Neural cell (in vitro differentiated cells): ENCODE measurements around the gene DNAJC12. TPM values are rescaled to one million over a fixed set of nuclear protein-coding genes. Genes with fewer than 3 reads are reported as not detected.

Experiments
- H2AFZ ChIP-seq: fragments of 200-600, 300-800 bp; sonication (generic), shearing (Covaris generic); 2 replicates; pipeline ENCODE4 v1.6.0; 2014; ENCODE audit warnings: low read depth, mild to moderate bottlenecking, antibody characterized with exemption, low read length, moderate library complexity
- H3F3A ChIP-seq: fragments of 200-600 bp; shearing (Covaris generic); 2 replicates; pipeline ENCODE4 v1.6.1; 2016; ENCODE audit warnings: mild to moderate bottlenecking, moderate library complexity, mixed read lengths, antibody characterized with exemption, low read length; ENCODE audit not compliant: insufficient read depth, poor library complexity, severe bottlenecking
- H3K27ac ChIP-seq: fragments of 200-600, 300-800 bp; sonication (generic), shearing (Covaris generic); 2 replicates; pipeline ENCODE4 v1.5.1; 2014; ENCODE audit warnings: mild to moderate bottlenecking, low read length, moderate library complexity
- H3K27me3 ChIP-seq: fragments of 300-800, 200-600 bp; sonication (generic), shearing (Covaris generic); 2 replicates; pipeline ENCODE4 v1.6.0; 2014; ENCODE audit warnings: mild to moderate bottlenecking, low read depth, low read length, moderate library complexity; ENCODE audit not compliant: insufficient read depth
- H3K36me3 ChIP-seq: fragments of 300-800, 200-600 bp; sonication (generic), shearing (Covaris generic); 2 replicates; pipeline ENCODE4 v1.5.1; 2014; ENCODE audit warnings: mild to moderate bottlenecking, antibody characterized with exemption, low read length, moderate library complexity; ENCODE audit not compliant: insufficient read depth
- H3K4me2 ChIP-seq: fragments of 300-800, 200-600 bp; sonication (generic), shearing (Covaris generic); 2 replicates; pipeline ENCODE4 v1.6.0; 2014; ENCODE audit warnings: mild to moderate bottlenecking, low read length
- H3K4me3 ChIP-seq: fragments of 300-800, 200-600 bp; sonication (generic), shearing (Covaris generic); 2 replicates; pipeline ENCODE4 v1.5.1; 2014; ENCODE audit warnings: mild to moderate bottlenecking, low read length, moderate library complexity
- H3K79me2 ChIP-seq: fragments of 200-600 bp; shearing (Covaris generic); replicated peaks from 2 replicates; pipeline ENCODE4 v1.6.0; 2014; ENCODE audit warnings: mild to moderate bottlenecking, low read length, moderate library complexity; ENCODE audit not compliant: insufficient read depth
- H3K9ac ChIP-seq: fragments of 300-800, 200-600 bp; sonication (generic), shearing (Covaris generic); 2 replicates; pipeline ENCODE4 v1.6.1; 2016; ENCODE audit warnings: mild to moderate bottlenecking, low read length, mixed read lengths
- H3K9me2 ChIP-seq: fragments of 200-600 bp; shearing (Covaris generic); 2 replicates; pipeline ENCODE4 v1.6.1; 2016; ENCODE audit warnings: mild to moderate bottlenecking, low read length, mixed read lengths; ENCODE audit not compliant: insufficient read depth
- H3K9me3 ChIP-seq: fragments of 200-600, 300-800 bp; sonication (generic), shearing (Covaris generic); 2 replicates; pipeline ENCODE4 v1.6.1; 2016; ENCODE audit warnings: mild to moderate bottlenecking, mixed run types, low read length, moderate library complexity, mixed read lengths
- H4K20me1 ChIP-seq: fragments of 200-600 bp; shearing (Covaris generic); 2 replicates; pipeline ENCODE4 v1.6.1; 2016; ENCODE audit warnings: mild to moderate bottlenecking, mixed run types; ENCODE audit not compliant: insufficient read depth
- EP300 ChIP-seq: fragments of 450-650 bp; conservative IDR thresholded peaks from 2 replicates; pipeline ENCODE4 v1.6.1; 2014; ENCODE audit warnings: antibody characterized with exemption, mild to moderate bottlenecking, moderate library complexity; ENCODE audit not compliant: poor library complexity, severe bottlenecking
- EZH2 ChIP-seq: fragments of 200-600, 300-800 bp; shearing (Covaris generic), sonication (generic); IDR thresholded peaks from 2 replicates; pipeline ENCODE4 v1.6.1; 2014; ENCODE audit warnings: antibody characterized with exemption, low read length, borderline replicate concordance, mild to moderate bottlenecking; ENCODE audit not compliant: insufficient read depth, poor library complexity, severe bottlenecking
- MXI1 ChIP-seq: fragments of 450-650 bp; conservative IDR thresholded peaks from 2 replicates; pipeline ENCODE4 v1.6.1; 2014; ENCODE audit warnings: antibody characterized with exemption, mild to moderate bottlenecking; ENCODE audit not compliant: poor library complexity, severe bottlenecking
- POLR2AphosphoS5 ChIP-seq: IDR thresholded peaks from 2 replicates; pipeline ENCODE4 v1.6.1; 2012
- RAD21 ChIP-seq: fragments of 450-650 bp; conservative IDR thresholded peaks from 2 replicates; pipeline ENCODE4 v1.6.1; 2014; ENCODE audit warnings: antibody characterized with exemption, mild to moderate bottlenecking, moderate library complexity
- REST ChIP-seq: IDR thresholded peaks from 2 replicates; pipeline ENCODE4 v1.6.1; 2012; ENCODE audit warnings: borderline replicate concordance
- SMC3 ChIP-seq: fragments of 450-650 bp; conservative IDR thresholded peaks from 2 replicates; pipeline ENCODE4 v1.6.1; 2014; ENCODE audit warnings: antibody characterized with exemption, mild to moderate bottlenecking, moderate library complexity; ENCODE audit not compliant: poor library complexity
- TAF1 ChIP-seq: IDR thresholded peaks from 2 replicates; pipeline ENCODE4 v1.6.1; 2012; ENCODE audit warnings: low read depth
- polyA plus RNA-seq: library from polyadenylated mRNA; depleted of rRNA; stranded (reverse); fragments of >200 nt; gene quantifications from 2 replicates; pipeline ENCODE4 v1.2.3, GENCODE V29; 2014
- TF ChIP-seq, protein P1 (sequence below): fragments of 450-650 bp; IDR thresholded peaks from 2 replicates; pipeline ENCODE4 v1.5.1; 2014; ENCODE audit warnings: antibody characterized with exemption, mild to moderate bottlenecking, moderate library complexity; ENCODE audit not compliant: poor library complexity, severe bottlenecking

The DNAJC12 gene
- polyA plus RNA-seq, 1 donor from 2014 or later: 32.2 TPM

DNA sequence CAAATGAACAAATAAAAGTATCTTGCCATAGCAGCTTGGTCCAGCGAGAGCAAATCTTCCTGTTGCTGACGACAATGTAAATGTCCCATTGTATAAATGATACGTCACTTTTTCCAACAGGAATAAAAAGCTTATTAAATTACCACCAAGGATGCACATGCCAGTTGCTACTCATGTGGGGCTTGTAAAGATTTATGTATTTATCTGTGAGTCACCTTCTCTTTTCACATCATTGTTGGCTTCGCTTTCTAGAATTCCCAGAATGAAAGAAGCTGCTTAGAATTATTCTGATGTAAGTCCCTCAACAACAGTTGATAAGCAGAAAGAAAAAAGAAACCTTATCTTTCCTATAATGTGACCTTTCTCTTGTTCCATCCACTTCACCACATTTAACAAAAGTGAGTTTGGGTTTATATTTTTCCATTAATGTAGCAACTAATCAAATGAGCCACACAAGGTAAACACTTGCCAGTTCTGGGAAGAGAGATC, 22.4 kb downstream of the DNAJC12 start:
- H3K27me3 ChIP-seq: no peaks in the 10 kb centered on the region
- H3K4me3 ChIP-seq: no peak overlapping the region
- H3K27ac ChIP-seq: no peak overlapping the region
- no peaks in the 10 kb centered on the region for H4K20me1 ChIP-seq
- no peaks in the 10 kb centered on the region for H3K9me3 ChIP-seq
- H3F3A ChIP-seq: no peaks in the 10 kb centered on the region
- H3K4me2 ChIP-seq: no peak overlapping the region
- H3K79me2 ChIP-seq: no peaks in the 10 kb centered on the region
- H3K36me3 ChIP-seq: no peaks in the 10 kb centered on the region
- no peak for TF ChIP-seq RAD21
- TF ChIP-seq SMC3: no peak
- TF ChIP-seq REST: no peak
- no peak for TF ChIP-seq POLR2AphosphoS5
- no peak for TF ChIP-seq EZH2
- TF ChIP-seq, protein P1, sequence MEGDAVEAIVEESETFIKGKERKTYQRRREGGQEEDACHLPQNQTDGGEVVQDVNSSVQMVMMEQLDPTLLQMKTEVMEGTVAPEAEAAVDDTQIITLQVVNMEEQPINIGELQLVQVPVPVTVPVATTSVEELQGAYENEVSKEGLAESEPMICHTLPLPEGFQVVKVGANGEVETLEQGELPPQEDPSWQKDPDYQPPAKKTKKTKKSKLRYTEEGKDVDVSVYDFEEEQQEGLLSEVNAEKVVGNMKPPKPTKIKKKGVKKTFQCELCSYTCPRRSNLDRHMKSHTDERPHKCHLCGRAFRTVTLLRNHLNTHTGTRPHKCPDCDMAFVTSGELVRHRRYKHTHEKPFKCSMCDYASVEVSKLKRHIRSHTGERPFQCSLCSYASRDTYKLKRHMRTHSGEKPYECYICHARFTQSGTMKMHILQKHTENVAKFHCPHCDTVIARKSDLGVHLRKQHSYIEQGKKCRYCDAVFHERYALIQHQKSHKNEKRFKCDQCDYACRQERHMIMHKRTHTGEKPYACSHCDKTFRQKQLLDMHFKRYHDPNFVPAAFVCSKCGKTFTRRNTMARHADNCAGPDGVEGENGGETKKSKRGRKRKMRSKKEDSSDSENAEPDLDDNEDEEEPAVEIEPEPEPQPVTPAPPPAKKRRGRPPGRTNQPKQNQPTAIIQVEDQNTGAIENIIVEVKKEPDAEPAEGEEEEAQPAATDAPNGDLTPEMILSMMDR: no peak
- TF ChIP-seq EP300: no peak
- TF ChIP-seq TAF1: no peak
- TF ChIP-seq MXI1: no peak
- no peak overlapping the region for H3K9ac ChIP-seq
- no peak overlapping the region for H2AFZ ChIP-seq
- no peaks in the 10 kb centered on the region for H3K9me2 ChIP-seq

DNA sequence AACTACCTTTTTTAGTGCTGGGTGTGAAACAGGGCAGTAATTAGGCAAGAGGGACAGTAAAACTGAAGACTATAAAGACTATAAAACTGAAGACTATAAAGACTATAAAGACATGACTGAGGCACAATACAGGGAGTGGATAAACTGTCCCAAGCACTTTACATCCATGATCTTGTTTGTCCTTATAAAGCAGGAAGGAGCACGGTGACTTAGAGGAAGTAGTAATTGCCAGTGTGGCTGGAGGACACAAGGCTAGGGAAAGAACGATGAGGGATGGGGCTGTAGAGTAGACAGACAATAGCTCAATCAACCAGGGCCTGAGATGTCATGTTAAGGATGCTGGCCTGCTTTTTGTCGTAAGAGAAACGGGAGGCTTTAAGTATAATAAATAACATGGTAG, 26.0 kb downstream of the DNAJC12 start:
- no peak overlapping the region for H3K4me3 ChIP-seq
- H3K4me2 ChIP-seq: no peak overlapping the region
- TF ChIP-seq REST (no peak), MXI1 (no peak), RAD21 (no peak), EP300 (no peak), TAF1 (no peak), EZH2 (no peak), SMC3 (no peak), POLR2AphosphoS5 (no peak)
- TF ChIP-seq, protein P1: no peak
- H3K27me3 ChIP-seq: no peaks in the 10 kb centered on the region
- H3F3A ChIP-seq: no peaks in the 10 kb centered on the region
- no peak overlapping the region for H3K27ac ChIP-seq
- no peaks in the 10 kb centered on the region for H3K9me3 ChIP-seq
- H3K36me3 ChIP-seq: no peaks in the 10 kb centered on the region
- H3K79me2 ChIP-seq: no peaks in the 10 kb centered on the region
- no peaks in the 10 kb centered on the region for H4K20me1 ChIP-seq
- H3K9ac ChIP-seq: no peak overlapping the region
- H3K9me2 ChIP-seq: no peaks in the 10 kb centered on the region
- H2AFZ ChIP-seq: no peak overlapping the region
